Measurements from ENCODE around the gene MEFV.
A peak's percentile ranks its signal among the peaks of the same experiment; 100 is the strongest.

The MEFV gene

GRCh38 chr16:3254309-3254708 is 2.1 kb downstream of the MEFV start:
- Histone ChIP-seq H3K27me3 (ENCODE audit: low read depth) (peaks cover 4% of the 10 kb centered on the region; the same call in 1 of the 2 replicates), H3K36me3 (replicated peaks) (no peaks in the 10 kb centered on the region), H3K4me1 (no peaks in the 10 kb centered on the region), H3K9me3 (0 out of 2 replicates have a peak, but pooled peaks cover 2% of the 10 kb centered on the region), H3K4me3 (no peak overlapping the region)
- DNase-seq (ENCODE audit: low spot score in 2 of 2): no peak
- in situ Hi-C loops (cut with MboI; ENCODE audit: low sequenced_read_pairs): no loop called here

- no peaks in the 10 kb centered on the region for H3K36me3 ChIP-seq (replicated peaks)
- H3K27me3 ChIP-seq (ENCODE audit: low read depth): peaks cover 4% of the 10 kb centered on the region; the same call in 1 of the 2 replicates
- DNase-seq (ENCODE audit: low spot score in 2 of 2): no peak
- in situ Hi-C loops (cut with MboI; ENCODE audit: low sequenced_read_pairs): no loop called here
- H3K4me1 ChIP-seq: no peaks in the 10 kb centered on the region
- 0 out of 2 replicates have a peak, but pooled peaks cover 2% of the 10 kb centered on the region for H3K9me3 ChIP-seq
- no peak overlapping the region for H3K4me3 ChIP-seq
Measured at GRCh38 chr16:3252967-3253366, 3.5 kb downstream of the MEFV start.

DNA sequence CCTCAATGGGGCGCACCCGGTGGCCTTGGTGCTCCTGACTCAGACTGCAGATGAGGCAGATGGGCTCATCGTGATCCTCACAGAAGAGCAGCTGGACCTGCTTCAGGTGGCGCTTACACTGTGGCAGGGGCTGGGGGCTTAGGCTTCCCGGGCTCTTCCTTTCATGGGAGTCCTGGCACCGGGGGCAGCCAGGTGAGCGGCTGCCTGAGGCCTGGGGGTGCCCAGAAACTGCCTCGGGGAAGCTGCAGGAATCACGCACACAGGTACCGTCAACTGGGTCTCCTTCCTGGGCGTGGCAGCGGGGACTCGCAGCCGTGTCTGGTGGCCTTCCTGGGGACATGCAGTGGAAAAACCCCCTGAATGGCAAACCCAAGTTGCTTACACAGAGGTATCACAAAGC is 7.0 kb downstream of the MEFV start:
- Histone ChIP-seq H3K27me3 (ENCODE audit: low read depth) (no peaks in the 10 kb centered on the region), H3K36me3 (replicated peaks) (no peaks in the 10 kb centered on the region), H3K4me3 (no peak overlapping the region), H3K4me1 (no peaks in the 10 kb centered on the region), H3K9me3 (no peaks in the 10 kb centered on the region)
- no peak for DNase-seq (ENCODE audit: low spot score in 2 of 2)
- in situ Hi-C loops (cut with MboI; ENCODE audit: low sequenced_read_pairs): no loop called here

DNA sequence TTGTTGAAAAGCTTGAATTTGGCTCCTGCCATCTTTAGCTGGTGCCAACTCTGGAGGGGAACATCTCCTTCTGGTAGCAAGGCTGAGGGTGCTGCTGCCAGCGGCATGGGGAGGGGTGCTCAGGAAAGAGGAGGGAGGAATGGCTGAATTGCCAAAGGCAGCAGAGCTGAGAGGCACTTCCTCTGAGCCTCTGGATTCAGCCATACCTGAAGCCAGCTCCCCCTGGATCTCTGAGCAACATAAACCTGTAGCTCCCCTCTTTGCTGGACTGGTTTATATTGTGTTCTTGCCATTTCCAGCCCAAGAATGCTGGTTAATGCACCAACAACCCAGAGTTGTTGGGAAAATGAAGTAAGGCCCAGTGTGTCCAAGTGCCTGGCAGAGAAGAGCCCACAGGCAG is 7.4 kb downstream of the MEFV start:
- in situ Hi-C loops (cut with MboI; ENCODE audit: low sequenced_read_pairs): no loop called here
- H3K27me3 ChIP-seq (ENCODE audit: low read depth): no peaks in the 10 kb centered on the region

GRCh38 chr16:3248596-3248995 is 7.8 kb downstream of the MEFV start:
- Histone ChIP-seq H3K4me1 (no peaks in the 10 kb centered on the region), H3K4me3 (no peak overlapping the region), H3K36me3 (replicated peaks) (no peaks in the 10 kb centered on the region), H3K9me3 (peaks cover 2% of the 10 kb centered on the region; the same call in 1 of the 2 replicates), H3K27me3 (ENCODE audit: low read depth) (no peaks in the 10 kb centered on the region)
- no peak for DNase-seq (ENCODE audit: low spot score in 2 of 2)
- in situ Hi-C loops (cut with MboI; ENCODE audit: low sequenced_read_pairs): no loop called here

More for the DNA sequence above, 7.4 kb downstream of the MEFV start:
- no peak for DNase-seq (ENCODE audit: low spot score in 2 of 2)
- no peaks in the 10 kb centered on the region for H3K36me3 ChIP-seq (replicated peaks)
- peaks cover 2% of the 10 kb centered on the region; the same call in 1 of the 2 replicates for H3K9me3 ChIP-seq
- H3K4me3 ChIP-seq: no peak overlapping the region
- H3K4me1 ChIP-seq: no peaks in the 10 kb centered on the region

DNA sequence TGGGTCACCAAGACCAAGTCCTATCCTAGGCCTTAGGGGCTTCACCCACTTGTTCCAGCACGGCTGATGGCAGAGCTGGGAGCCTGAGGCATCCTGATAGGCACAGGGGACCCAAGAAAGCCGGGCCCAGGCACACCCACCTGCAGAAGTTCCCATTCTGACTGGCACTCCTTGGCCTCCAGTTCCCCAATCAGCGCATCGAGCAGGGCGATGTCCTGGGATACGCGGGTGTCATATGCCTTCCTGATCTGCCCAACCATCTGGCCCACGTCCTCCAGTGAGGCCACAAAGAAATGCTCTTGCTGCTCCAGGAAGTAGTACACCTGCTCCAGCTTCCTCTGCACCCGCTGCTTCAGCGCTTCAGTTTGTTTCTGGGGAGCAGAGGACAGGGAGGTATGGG is 9.6 kb downstream of the MEFV start:
- H3K27me3 ChIP-seq (ENCODE audit: low read depth): no peaks in the 10 kb centered on the region
- no peaks in the 10 kb centered on the region for H3K36me3 ChIP-seq (replicated peaks)
- peaks cover 2% of the 10 kb centered on the region; the same call in 1 of the 2 replicates for H3K9me3 ChIP-seq
- H3K4me1 ChIP-seq: no peaks in the 10 kb centered on the region
- no peak overlapping the region for H3K4me3 ChIP-seq
- in situ Hi-C loops (cut with MboI; ENCODE audit: low sequenced_read_pairs): no loop called here
- no peak for DNase-seq (ENCODE audit: low spot score in 2 of 2)

GRCh38 chr16:3246002-3246401 is 10.4 kb downstream of the MEFV start:
- Histone ChIP-seq H3K27me3 (ENCODE audit: low read depth) (no peaks in the 10 kb centered on the region), H3K36me3 (replicated peaks) (no peaks in the 10 kb centered on the region), H3K4me3 (no peak overlapping the region), H3K9me3 (peaks cover 2% of the 10 kb centered on the region; the same call in 1 of the 2 replicates), H3K4me1 (no peaks in the 10 kb centered on the region)
- in situ Hi-C loops (cut with MboI; ENCODE audit: low sequenced_read_pairs): no loop called here
- no peak for DNase-seq (ENCODE audit: low spot score in 2 of 2)

- Histone ChIP-seq H3K9me3 (peaks cover 2% of the 10 kb centered on the region; the same call in 1 of the 2 replicates), H3K4me3 (no peak overlapping the region), H3K36me3 (replicated peaks) (no peaks in the 10 kb centered on the region), H3K4me1 (no peaks in the 10 kb centered on the region), H3K27me3 (ENCODE audit: low read depth) (no peaks in the 10 kb centered on the region)
- in situ Hi-C loops (cut with MboI; ENCODE audit: low sequenced_read_pairs): no loop called here
- DNase-seq (ENCODE audit: low spot score in 2 of 2): no peak
Measured at GRCh38 chr16:3243882-3244281, 12.6 kb downstream of the MEFV start.

DNA sequence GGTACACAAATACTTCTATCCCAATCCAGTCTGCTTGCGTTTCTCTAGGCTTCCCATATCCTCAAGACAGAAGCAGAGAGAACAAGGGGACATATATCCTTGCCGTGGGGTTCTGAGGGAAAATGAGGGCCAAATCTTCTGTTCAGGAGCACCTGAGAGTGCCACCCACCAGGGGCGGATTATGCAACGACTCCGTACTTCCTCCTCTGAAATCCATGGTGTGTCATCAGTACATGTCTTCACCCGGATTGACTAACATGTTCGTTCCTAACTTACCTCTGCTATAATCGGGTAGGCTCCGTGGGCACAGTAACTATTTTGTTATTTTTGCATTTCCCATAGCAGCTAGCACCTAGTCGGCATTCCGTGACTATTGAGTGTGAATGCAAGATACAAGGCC is 13.7 kb downstream of the MEFV start:
- DNase-seq (ENCODE audit: low spot score in 2 of 2): no peak

GRCh38 chr16:3241761-3242160 is 14.7 kb downstream of the MEFV start:
- in situ Hi-C loops (cut with MboI; ENCODE audit: low sequenced_read_pairs): no loop called here
- no peaks in the 10 kb centered on the region for H3K27me3 ChIP-seq (ENCODE audit: low read depth)
- H3K9me3 ChIP-seq: peaks cover 2% of the 10 kb centered on the region; the same call in 1 of the 2 replicates
- no peaks in the 10 kb centered on the region for H3K4me1 ChIP-seq
- no peak for DNase-seq (ENCODE audit: low spot score in 2 of 2)
- no peak overlapping the region for H3K4me3 ChIP-seq
- no peaks in the 10 kb centered on the region for H3K36me3 ChIP-seq (replicated peaks)

More for the DNA sequence above, 13.7 kb downstream of the MEFV start:
- in situ Hi-C loops (cut with MboI; ENCODE audit: low sequenced_read_pairs): no loop called here
- Histone ChIP-seq H3K4me1 (no peaks in the 10 kb centered on the region), H3K27me3 (ENCODE audit: low read depth) (no peaks in the 10 kb centered on the region), H3K36me3 (replicated peaks) (no peaks in the 10 kb centered on the region), H3K9me3 (peaks cover 2% of the 10 kb centered on the region; the same call in 1 of the 2 replicates), H3K4me3 (no peak overlapping the region)

DNA sequence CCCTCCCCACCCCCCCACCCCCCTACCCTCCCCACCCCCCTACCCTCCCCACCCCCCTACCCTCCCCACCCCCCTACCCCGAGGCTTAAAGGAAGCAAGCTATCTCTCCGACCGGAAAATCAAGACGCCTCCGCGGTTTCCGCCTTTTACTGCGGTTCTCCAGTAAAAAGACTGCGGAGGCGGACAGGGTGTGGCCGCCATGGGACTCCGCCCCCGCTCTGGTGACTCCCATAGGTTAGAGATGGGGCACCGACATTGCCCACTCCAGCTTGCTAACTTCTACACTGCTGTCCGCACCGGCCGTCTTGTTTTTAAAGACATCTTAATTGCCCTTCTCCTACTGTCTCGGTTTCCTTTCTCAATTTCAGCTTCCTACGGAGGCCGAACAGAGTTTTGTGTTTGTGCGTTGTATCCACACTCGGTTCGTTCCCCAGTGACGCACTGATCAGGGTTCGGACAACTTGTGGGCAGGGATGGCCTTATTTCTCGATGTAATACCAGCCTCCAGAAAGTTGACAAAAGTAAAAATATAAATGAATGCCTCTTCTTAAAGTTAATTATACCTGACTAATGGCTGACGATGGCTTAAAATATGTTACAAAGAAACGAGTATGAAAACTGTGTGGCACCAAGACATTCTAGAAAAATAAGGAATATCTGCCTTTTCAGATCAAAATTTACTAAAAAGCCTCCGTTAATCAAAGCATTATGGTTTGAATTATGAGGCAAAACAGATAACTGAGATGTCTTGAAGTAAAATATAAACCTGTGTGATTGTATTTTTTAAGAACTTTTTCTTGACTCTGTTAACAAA is 20.4 kb downstream of the MEFV start:
- peak in 1 of 2 experiments; percentile 40 for DNase-seq (ENCODE audit: low spot score in 2 of 2)

GRCh38 chr16:3234857-3235561 is 21.4 kb downstream of the MEFV start, which contains the start of gene ZNF200:
Gene ZNF200 (minus strand): TSS chr16:3235158. CDS start chr16:3233755, 1,403 bp downstream.
- Histone ChIP-seq H3K4me3 (peak within 1 kb of the TSS; percentile 99), H3K27me3 (ENCODE audit: low read depth) (no peaks in the 10 kb centered on the region), H3K4me1 (no peaks in the 10 kb centered on the region; the same call in 1 of the 2 replicates), H3K9me3 (peaks cover 5% of the 10 kb centered on the region), H3K36me3 (replicated peaks) (peaks cover 28% of the 10 kb centered on the region)
- in situ Hi-C loops (cut with MboI; ENCODE audit: low sequenced_read_pairs): no loop called here
- DNase-seq (ENCODE audit: low spot score in 2 of 2): peak; percentile 94 to 95

More for the DNA sequence above, 20.4 kb downstream of the MEFV start:
- no peak overlapping the region for H3K4me3 ChIP-seq
- in situ Hi-C loops (cut with MboI; ENCODE audit: low sequenced_read_pairs): no loop called here
- H3K27me3 ChIP-seq (ENCODE audit: low read depth): no peaks in the 10 kb centered on the region
- peaks cover 5% of the 10 kb centered on the region for H3K9me3 ChIP-seq
- H3K36me3 ChIP-seq (replicated peaks): peaks cover 17% of the 10 kb centered on the region
- H3K4me1 ChIP-seq: no peaks in the 10 kb centered on the region; the same call in 1 of the 2 replicates

DNA sequence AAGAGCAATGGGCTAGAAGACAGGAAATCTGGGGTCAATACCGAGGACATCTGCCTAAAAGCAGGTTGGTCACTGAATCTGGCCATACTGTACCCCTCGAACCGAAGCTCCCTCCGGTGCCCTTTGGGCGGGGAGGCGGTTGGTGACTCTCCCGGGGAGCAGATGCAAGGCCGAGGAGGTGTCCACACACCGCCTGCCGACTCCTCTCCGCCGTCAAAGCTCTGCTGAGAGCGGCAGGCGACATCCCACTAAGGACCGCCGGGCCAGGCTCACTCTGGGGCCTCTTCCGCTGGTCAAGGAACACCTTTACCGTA is 21.9 kb downstream of the MEFV start:
- Histone ChIP-seq H3K4me3 (peak overlapping the region; percentile 99), H3K36me3 (replicated peaks) (peaks cover 33% of the 10 kb centered on the region), H3K4me1 (no peaks in the 10 kb centered on the region; the same call in 1 of the 2 replicates), H3K27me3 (ENCODE audit: low read depth) (no peaks in the 10 kb centered on the region), H3K9me3 (peaks cover 5% of the 10 kb centered on the region)
- in situ Hi-C loops (cut with MboI; ENCODE audit: low sequenced_read_pairs): no loop called here
- DNase-seq (ENCODE audit: low spot score in 2 of 2): no peak
